ENCODE measurements around the gene BCLAF3.

The BCLAF3 gene

DNA sequence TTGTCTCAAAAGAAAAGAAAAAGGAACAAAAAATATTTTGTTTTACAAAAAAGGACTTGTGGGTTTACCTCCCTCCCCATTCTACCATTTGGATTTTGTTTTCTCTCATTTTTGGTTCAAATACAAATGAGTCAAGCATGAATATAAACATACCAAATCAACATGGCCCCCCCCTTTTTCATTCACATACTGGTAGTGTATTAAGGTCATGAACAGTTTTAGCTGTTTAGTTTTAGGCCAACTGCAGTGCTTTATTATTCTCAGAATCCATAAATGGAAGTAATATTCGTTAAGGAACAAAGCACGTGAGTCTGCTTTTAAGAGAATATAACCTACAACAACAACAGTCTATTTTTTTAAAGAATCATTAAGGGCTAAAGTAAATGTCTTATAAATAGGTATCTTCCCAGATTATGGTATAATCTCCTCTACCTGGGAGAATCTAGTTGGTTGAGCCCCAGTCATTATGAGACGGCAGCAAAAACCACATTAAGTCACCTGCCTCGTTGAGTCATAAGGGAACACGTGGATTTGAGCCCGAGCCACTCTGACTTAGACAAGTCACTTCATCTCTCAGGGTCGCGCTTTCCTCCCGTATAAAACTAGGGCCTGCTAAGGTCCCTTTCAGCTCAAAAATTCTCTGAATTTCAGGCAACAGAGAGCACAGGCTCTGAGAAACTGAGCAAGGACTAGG is 26.7 kb downstream of the BCLAF3 start:
- peak; percentile 19 for DNase-seq

DNA sequence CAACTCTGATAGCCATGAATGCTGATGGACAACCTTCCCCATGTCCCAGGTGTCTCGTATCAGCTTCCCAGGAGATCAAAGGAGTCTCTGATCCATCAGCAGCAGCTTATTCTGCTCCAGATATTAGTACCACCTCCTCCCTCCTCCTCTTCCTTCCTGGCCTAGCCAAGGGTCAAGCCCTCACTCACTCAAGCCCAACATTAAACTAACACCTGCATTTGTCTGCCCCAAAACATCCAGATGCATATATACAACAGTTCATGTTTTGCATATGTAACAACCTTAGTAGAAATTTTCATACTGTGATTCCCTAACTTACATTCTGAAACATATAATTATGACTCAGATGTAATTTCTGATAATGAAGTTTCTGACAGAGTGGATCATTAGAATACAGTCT is 29.9 kb downstream of the BCLAF3 start:
- DNase-seq, result no peak

DNA sequence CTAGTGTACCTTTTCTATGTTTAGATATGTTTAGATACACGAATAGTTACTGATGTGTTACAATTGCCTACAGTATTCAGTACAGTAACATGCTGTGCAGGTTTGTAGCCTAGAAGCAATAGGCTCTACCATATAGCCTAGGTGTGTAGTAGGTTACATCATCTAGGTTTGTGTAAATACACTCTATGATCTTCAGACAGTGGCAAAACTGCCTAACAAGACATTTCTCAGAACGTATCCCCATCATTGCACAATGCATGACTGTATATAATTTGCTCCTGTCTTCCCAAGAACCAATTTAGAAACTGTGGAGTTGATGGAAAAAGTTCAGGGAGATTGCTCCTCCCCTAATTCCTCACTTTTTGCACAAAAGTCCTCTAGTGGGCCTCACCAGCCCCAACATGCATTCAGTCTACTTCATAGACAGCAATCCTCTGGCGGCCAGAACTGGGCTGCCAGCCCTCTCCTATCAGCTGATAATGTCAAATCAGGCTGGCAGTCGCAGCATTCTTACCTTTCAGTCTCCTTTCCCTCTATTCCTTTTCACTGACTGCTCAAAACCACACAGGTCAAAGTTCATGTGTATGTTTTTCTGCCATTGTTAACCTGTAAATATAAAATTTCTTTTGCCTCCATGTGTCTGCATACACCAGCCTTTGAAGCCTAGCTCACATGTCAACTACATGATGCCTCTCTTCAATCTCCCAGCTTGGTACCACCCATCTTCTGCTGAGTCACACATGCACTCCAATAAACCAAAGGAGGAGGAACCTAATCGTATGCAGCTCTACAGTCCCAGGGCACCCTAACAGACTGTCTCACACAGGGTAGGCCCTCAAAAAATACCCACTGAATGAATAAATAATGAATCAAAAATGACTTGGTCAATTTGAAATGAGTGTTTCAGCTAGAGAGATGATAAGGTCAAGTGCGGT is 32.0 kb downstream of the BCLAF3 start:
- DNase-seq, result no peak

DNA sequence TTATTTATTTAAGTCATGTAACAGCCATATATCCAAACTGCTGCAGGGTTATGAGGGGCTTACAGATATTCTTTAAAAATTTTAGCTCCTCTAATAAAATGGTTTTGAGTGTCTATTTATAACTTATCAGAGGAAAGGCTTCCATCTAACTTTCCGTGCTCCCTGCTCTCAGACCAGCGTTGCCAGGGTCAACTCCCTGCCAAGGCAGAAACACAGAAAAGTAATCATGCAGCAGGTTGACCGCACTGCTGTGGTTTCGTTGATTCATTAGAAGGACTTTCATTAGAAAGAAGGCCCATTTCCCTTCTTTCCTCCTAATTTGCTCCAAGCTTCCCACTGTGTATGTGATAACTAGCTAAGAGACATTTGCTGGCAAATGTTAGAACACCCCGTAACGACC is 33.9 kb downstream of the BCLAF3 start:
- DNase-seq, result no peak

DNA sequence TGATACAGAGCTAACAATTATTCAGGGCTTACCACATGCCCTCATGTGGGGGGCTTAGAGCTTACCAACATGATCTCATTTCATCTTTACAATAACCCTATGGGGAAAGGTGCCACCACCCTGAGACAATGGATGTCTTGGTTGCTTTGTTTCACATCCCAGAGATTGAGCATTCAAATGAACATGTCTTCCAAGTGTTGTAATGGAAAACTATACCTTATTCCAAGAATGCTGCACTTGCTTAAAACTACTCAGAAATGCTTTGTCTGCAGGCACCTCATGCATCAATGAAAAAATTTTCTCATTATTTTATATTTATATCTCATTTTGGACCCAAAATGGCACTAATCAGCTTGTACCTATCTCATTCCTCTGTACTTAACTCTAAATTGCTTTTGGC is 34.6 kb downstream of the BCLAF3 start:
- no peak for DNase-seq

DNA sequence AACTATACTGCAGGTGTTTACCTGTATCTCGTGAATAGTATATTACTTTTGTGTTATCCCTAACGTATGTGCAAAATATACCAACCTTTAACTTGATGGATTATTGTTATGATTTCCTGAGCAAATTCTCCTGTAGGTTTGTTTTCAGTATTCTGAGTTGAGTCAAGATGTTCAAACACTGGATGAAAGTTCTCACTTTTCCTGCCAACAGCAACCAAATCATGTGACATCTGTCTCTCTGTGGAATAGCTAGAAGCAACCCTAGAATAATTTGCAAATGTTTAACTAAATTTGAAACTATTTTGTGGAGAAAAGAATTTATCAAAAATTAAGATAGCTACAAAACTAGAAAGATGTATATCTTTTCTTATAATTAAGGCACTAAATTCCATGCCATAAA is 35.6 kb downstream of the BCLAF3 start:
- DNase-seq, result no peak

DNA sequence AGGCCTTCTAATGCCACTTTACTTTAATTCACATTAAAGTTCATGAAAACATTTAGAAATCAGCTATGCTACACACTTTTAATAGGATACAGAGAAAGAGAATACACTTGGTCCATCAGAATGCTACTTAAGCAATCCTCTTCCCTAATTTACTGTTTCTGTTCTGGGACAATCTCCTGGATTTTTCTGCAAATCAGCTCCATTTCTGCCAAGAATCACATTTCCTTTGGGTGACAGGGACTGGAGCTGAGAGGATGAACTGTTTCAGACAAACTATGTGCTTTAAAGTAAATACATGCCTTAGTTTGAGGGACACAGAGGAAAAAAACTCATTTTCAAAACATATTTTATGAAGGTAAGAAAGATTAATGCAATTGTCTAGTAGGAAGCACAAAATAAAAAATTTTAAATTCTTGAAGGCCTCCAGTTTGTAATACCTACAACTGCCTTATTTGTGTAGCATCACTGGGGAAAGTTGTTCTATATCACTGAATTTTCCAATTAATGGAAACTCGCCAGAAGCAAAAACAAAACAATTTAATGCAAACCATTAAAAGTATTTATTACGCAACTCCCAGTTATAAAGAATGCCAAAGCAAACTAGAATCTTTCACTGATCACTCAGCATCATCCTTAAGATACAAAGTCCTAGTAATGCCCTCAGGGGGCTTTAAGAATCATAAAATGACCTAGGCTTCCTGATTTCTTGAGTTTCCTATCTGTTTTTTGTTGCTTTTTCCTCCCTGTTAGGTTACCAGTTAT is 36.3 kb downstream of the BCLAF3 start:
- no peak for DNase-seq

DNA sequence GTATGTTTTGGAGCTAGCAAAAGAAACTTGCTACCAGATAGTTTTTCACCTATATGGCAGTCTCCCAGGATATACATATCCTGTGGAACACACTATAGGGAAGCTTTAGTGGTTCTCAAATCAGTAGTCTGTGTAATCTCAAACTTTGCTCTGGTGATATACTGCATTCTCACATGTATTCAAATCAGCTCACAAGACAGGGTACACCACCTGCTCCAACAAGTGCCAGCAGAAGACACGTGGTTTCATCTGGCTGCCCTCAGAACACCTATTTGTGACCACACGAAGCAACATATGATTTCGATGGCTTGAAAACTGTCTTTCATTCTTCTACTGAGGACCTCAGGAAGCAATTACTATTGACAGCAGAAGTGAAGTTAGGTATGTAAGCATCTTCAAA is 37.7 kb downstream of the BCLAF3 start:
- DNase-seq, result no peak

DNA sequence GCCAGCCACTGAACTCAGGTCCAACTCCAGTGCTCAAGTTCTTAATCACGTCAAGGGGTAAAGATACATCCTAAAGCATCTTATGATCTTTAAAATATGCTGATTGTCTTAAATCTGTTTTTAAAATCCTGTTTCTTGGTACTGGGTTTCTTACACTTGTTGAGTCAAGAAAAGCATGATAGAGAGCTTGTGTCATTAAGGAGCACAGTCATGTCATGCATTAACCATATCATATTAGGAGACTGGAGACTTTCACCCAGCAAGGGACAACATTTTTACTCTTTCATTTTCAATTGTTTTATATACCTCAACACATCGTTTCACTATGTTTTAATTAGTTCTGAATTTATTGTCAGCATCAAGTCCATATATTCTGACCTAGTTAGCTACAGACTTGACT is 41.5 kb downstream of the BCLAF3 start:
- no peak for DNase-seq

DNA sequence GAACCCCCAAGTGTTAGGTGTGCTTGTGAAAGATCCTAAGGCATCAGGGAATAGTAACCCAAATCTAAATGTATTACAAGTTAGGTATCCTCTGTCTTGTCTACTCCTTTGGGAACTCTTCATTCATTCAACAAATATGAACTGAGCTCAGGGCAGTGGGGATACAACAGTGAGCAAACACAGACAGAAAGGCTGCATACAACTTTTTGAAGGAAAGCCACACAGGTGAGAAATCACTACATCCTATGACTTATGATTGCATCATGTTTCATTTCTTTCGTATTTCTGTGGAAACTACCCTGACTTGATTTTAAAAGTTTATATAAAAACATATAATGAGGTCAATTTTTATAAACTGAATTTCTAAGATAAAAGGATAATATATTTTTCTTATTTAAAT is 43.2 kb downstream of the BCLAF3 start:
- DNase-seq, result no peak
